K562 (cell line): ENCODE data around the gene SCYGR1.

Experiments used
- CEBPB ChIP-seq: fragments of 450-650 bp; IDR thresholded peaks from 2 replicates; pipeline ENCODE4 v1.6.1; 2016; ENCODE audit warnings: missing genetic modification characterization, missing compliant biosample characterization
- CTCF ChIP-seq, 3 experiments: IDR thresholded peaks in 2 of 3; conservative IDR thresholded peaks in 1 of 3; 2 replicates each; pipeline ENCODE4 v1.5.1; 2011 to 2012; ENCODE audit warnings: low read length in 3 of 3, mild to moderate bottlenecking in 3 of 3, control low read depth in 2 of 3, improper control_type of control experiment in 1 of 3, inconsistent platforms in 1 of 3, low read depth in 1 of 3, mixed read lengths in 1 of 3, moderate library complexity in 1 of 3; ENCODE audit not compliant: insufficient read depth in 2 of 3
- E2F8 ChIP-seq: fragments of 450-650 bp; IDR thresholded peaks from 2 replicates; pipeline ENCODE4 v1.7.1; 2018; ENCODE audit warnings: mild to moderate bottlenecking, low read depth; ENCODE audit not compliant: partially characterized antibody
- KDM4B ChIP-seq, 2 experiments: fragments of 450-650 bp in 1 of 2; sonication (generic) in 1 of 2; IDR thresholded peaks; 2 replicates each; pipeline ENCODE4 v1.6.1; 2016 to 2017; ENCODE audit warnings: borderline replicate concordance in 2 of 2, antibody characterized with exemption in 1 of 2, low read depth in 1 of 2, mild to moderate bottlenecking in 1 of 2
- MAFK ChIP-seq: IDR thresholded peaks from 2 replicates; pipeline ENCODE4 v1.6.1; 2011; ENCODE audit warnings: low read length, improper control_type of control experiment
- MNT ChIP-seq, 2 experiments: fragments of 450-650 bp; conservative IDR thresholded peaks; 2 replicates each; pipeline ENCODE4 v1.6.1; 2017; ENCODE audit warnings: mild to moderate bottlenecking in 2 of 2, moderate library complexity in 2 of 2
- POLR2A ChIP-seq: fragments of 450-650 bp; conservative IDR thresholded peaks from 2 replicates; pipeline ENCODE4 v1.6.1; 2016
- PTTG1 ChIP-seq: fragments of 450-650 bp; IDR thresholded peaks from 2 replicates; pipeline ENCODE4 v1.6.1; 2016; ENCODE audit warnings: low read depth, mild to moderate bottlenecking, missing genetic modification characterization, missing compliant biosample characterization
- RBM39 ChIP-seq: fragments of 200-400 bp; formaldehyde crosslinking; optimal IDR thresholded peaks from 2 replicates; pipeline ENCODE3; 2018; ENCODE audit warnings: low read depth, low read length
- RFX5 ChIP-seq: IDR thresholded peaks from 2 replicates; pipeline ENCODE4 v1.6.1; 2011; ENCODE audit warnings: low read depth, mild to moderate bottlenecking, improper control_type of control experiment, low read length
- TCF7L2 ChIP-seq: fragments of 150-350 bp; IDR thresholded peaks from 2 replicates; pipeline ENCODE4 v1.6.1; 2016; ENCODE audit warnings: low read depth, mild to moderate bottlenecking, low read length, moderate library complexity
- ZBTB40 ChIP-seq, 2 experiments: fragments of 450-650 bp in 1 of 2; sonication (generic) in 1 of 2; formaldehyde crosslinking in 1 of 2; IDR thresholded peaks; 2 replicates each; pipeline versions ENCODE4 v1.7.1 to v1.9.0; 2016 to 2022; ENCODE audit warnings: inconsistent platforms in 1 of 2, mild to moderate bottlenecking in 1 of 2, missing genetic modification reagents in 1 of 2
- ZNF232 ChIP-seq: sonication (generic); formaldehyde crosslinking; IDR thresholded peaks from 2 replicates; pipeline ENCODE4 v1.8.0; 2022; ENCODE audit warnings: mild to moderate bottlenecking, missing genetic modification reagents

GRCh38 chr2:227367427-227367795 is 20.3 kb downstream of the SCYGR1 start:
- no peak for TF ChIP-seq ZNF232 (CRISPR knock-in tag)
- no peak for TF ChIP-seq E2F8
- no peak for TF ChIP-seq KDM4B (IDR thresholded peaks at IDR 0.05; ENCODE audit: borderline replicate concordance in 2 of 2, low read depth in 1 of 2)
- no peak for TF ChIP-seq ZBTB40 (IDR thresholded peaks at IDR 0.05)
- no peak for TF ChIP-seq ZBTB40 (CRISPR knock-in tag; IDR thresholded peaks at IDR 0.05)
- no peak for TF ChIP-seq TCF7L2
- no peak for TF ChIP-seq PTTG1 (tag)
- no peak for TF ChIP-seq CTCF (IDR thresholded peaks at IDR 0.05 in 2 of 3, conservative IDR thresholded peaks at IDR 0.05 in 1 of 3; ENCODE audit: insufficient read depth in 2 of 3, low read depth in 1 of 3, low read length in 3 of 3)
- no peak for TF ChIP-seq POLR2A
- no peak for TF ChIP-seq RFX5
- TF ChIP-seq MAFK: no peak
- no peak for TF ChIP-seq MNT (conservative IDR thresholded peaks at IDR 0.05)
- no peak for TF ChIP-seq RBM39
- TF ChIP-seq CEBPB (tag): no peak
